HEK293 (cell line): ENCODE measurements around the gene WWOX.

Experiments
- AEBP2 ChIP-seq: fragments of 450-650 bp; formaldehyde crosslinking; IDR thresholded peaks from 2 replicates; pipeline ENCODE4 v1.5.1; 2016; ENCODE audit warnings: missing biosample characterization, missing genetic modification characterization, borderline replicate concordance
- ATF2 ChIP-seq: fragments of 450-650 bp; formaldehyde crosslinking; IDR thresholded peaks from 2 replicates; pipeline ENCODE4 v1.5.1; 2016; ENCODE audit warnings: missing biosample characterization, missing genetic modification characterization, low read depth
- CTCF ChIP-seq: fragments of 450-650 bp; formaldehyde crosslinking; IDR thresholded peaks from 2 replicates; pipeline ENCODE4 v1.5.1; 2016; ENCODE audit warnings: missing biosample characterization, missing genetic modification characterization
- HIC1 ChIP-seq: fragments of 450-650 bp; formaldehyde crosslinking; IDR thresholded peaks from 2 replicates; pipeline ENCODE4 v1.5.1; 2016; ENCODE audit warnings: missing biosample characterization, missing genetic modification characterization
- PRDM10 ChIP-seq: fragments of 450-650 bp; formaldehyde crosslinking; IDR thresholded peaks from 2 replicates; pipeline ENCODE4 v1.5.1; 2016; ENCODE audit warnings: missing biosample characterization, missing genetic modification characterization
- YY1 ChIP-seq: fragments of 450-650 bp; formaldehyde crosslinking; IDR thresholded peaks from 2 replicates; pipeline ENCODE4 v1.5.1; 2018; ENCODE audit warnings: missing biosample characterization, missing genetic modification characterization
- ZNF121 ChIP-seq: fragments of 450-650 bp; formaldehyde crosslinking; IDR thresholded peaks from 2 replicates; pipeline ENCODE4 v1.5.1; 2016; ENCODE audit warnings: missing biosample characterization, missing genetic modification characterization
- ZNF133 ChIP-seq: fragments of 450-650 bp; formaldehyde crosslinking; IDR thresholded peaks from 2 replicates; pipeline ENCODE4 v1.5.1; 2016; ENCODE audit warnings: missing biosample characterization, missing genetic modification characterization
- ZNF223 ChIP-seq: fragments of 450-650 bp; formaldehyde crosslinking; IDR thresholded peaks from 2 replicates; pipeline ENCODE4 v1.5.1; 2016; ENCODE audit warnings: missing biosample characterization, missing genetic modification characterization
- ZNF274 ChIP-seq, 2 experiments: fragments of 200-500 bp in 1 of 2; fragments of 450-650 bp in 1 of 2; sonication (Bioruptor generic) in 1 of 2; formaldehyde crosslinking in 1 of 2; IDR thresholded peaks; 2 replicates each; pipeline versions ENCODE4 v1.5.1 to v1.6.1; 2014 to 2016; ENCODE audit warnings: borderline replicate concordance in 1 of 2, inconsistent platforms in 1 of 2, low read length in 1 of 2, missing biosample characterization in 1 of 2, missing genetic modification characterization in 1 of 2
- ZNF362 ChIP-seq: fragments of 450-650 bp; formaldehyde crosslinking; IDR thresholded peaks from 2 replicates; pipeline ENCODE4 v1.5.1; 2016; ENCODE audit warnings: missing biosample characterization, missing genetic modification characterization
- ZNF404 ChIP-seq: fragments of 450-650 bp; formaldehyde crosslinking; IDR thresholded peaks from 2 replicates; pipeline ENCODE4 v1.5.1; 2017; ENCODE audit warnings: missing biosample characterization, missing genetic modification characterization
- ZNF585B ChIP-seq: fragments of 450-650 bp; formaldehyde crosslinking; IDR thresholded peaks from 2 replicates; pipeline ENCODE4 v1.5.1; 2016; ENCODE audit warnings: missing biosample characterization, missing genetic modification characterization

- TF ChIP-seq ATF2 (no peak), YY1 (no peak), CTCF (tag by site-specific recombination) (no peak), PRDM10 (no peak), ZNF121 (tag by site-specific recombination) (no peak), ZNF133 (tag by site-specific recombination) (no peak), HIC1 (no peak), ZNF404 (tag by site-specific recombination) (no peak), ZNF223 (no peak), AEBP2 (tag by site-specific recombination) (no peak), ZNF274 (IDR thresholded peaks at IDR 0.05; ENCODE audit: low read length) (no peak), ZNF274 (tag by site-specific recombination; IDR thresholded peaks at IDR 0.05; ENCODE audit: borderline replicate concordance) (no peak), ZNF585B (tag by site-specific recombination) (no peak), ZNF362 (tag by site-specific recombination) (no peak)
Measured at GRCh38 chr16:78490847-78491246, 391.4 kb downstream of the WWOX start.
